ENCODE data around the gene L3MBTL4. TPM values are rescaled to one million over a fixed set of nuclear protein-coding genes. Genes with fewer than 3 reads are reported as not detected.
A peak's percentile ranks its signal among the peaks of the same experiment; 100 is the strongest.
"Not testable (repeated sequence)": the region's sequence is repeated elsewhere in the genome, so short reads cannot be mapped to it uniquely, and the experiment has no call there.

The L3MBTL4 gene
- total RNA-seq, 1 donor from 2014 or later: 10.9 TPM

DNA sequence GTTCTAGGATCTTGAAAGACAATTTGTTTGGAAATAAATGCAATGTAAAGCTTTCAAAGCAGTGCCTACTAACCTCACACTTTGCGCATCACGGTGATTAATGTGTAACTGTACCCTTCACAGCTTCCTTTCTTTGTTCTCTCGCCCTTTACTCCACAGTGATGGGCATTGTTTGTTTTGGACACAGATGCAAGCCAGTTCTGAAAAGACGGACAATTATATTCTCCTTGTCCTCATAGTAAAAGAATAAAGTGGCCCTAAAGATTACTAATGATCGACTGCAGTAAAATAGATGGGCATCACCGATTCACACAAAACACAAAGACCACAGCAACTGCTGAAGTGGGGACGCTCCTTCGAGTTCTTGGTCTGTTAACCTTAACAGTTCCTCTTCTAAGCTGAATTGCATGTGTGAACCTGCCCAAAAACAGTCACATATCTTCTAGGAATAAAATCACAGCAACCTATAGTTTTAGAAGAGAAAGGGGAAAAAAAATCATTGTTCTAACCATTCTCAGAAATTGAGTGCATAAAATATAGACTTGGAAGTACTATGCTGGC, 7.7 kb downstream of the L3MBTL4 start:
- peak; percentile 79 for ATAC-seq
- DNase-seq (ENCODE audit: low spot score): no peak

GRCh38 chr18:6406075-6406909, 8.4 kb downstream of the L3MBTL4 start:
- DNase-seq (ENCODE audit: low spot score) (no peak), ATAC-seq (peak; percentile 69)

- DNase-seq (ENCODE audit: low spot score): no peak
- no peak for ATAC-seq
Measured at GRCh38 chr18:6405237-6406074, 9.3 kb downstream of the L3MBTL4 start.

- DNase-seq (ENCODE audit: low spot score) (no peak), ATAC-seq (no peak)
Measured at GRCh38 chr18:6404834-6405233, 9.9 kb downstream of the L3MBTL4 start.

DNA sequence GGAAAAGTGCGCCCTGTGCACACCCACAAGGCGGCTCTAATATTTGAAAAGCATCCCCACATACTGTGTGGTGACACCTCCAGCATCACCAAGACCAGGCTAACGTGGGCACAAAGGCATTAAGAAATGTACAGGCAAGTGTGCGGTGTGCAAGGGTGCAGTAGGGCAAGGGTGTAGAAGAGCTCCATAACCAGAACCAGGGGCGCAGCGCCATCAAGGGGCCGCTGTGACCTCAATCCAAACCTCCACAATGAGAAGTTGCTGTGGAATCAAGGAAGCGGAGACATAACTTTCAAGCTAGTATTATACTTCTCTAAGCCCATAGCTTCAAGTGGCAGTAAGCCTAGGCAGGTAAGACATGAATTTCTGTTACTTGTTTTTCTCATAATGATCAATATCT, 13.0 kb downstream of the L3MBTL4 start:
- no peak for DNase-seq (ENCODE audit: low spot score)
- ATAC-seq: no peak

DNA sequence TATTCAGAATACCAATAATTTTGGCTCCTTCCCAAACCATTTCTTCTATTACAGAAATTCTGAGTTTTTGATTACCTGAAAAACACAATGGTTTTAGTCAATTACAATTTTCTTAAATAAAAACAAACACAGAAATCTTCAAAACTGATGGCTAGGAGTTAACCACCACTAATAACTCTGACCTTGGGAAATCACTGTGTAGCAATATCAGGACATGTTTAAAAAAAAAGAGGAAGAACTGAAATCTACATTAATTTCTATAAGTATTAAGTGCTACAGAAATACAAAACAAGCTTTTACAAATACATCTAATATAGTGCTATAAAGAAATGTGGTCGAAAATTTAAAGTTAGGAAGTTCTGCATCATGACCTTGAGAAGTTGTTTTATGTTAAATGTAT, 14.9 kb downstream of the L3MBTL4 start:
- DNase-seq (ENCODE audit: low spot score) (no peak), ATAC-seq (no peak)

DNA sequence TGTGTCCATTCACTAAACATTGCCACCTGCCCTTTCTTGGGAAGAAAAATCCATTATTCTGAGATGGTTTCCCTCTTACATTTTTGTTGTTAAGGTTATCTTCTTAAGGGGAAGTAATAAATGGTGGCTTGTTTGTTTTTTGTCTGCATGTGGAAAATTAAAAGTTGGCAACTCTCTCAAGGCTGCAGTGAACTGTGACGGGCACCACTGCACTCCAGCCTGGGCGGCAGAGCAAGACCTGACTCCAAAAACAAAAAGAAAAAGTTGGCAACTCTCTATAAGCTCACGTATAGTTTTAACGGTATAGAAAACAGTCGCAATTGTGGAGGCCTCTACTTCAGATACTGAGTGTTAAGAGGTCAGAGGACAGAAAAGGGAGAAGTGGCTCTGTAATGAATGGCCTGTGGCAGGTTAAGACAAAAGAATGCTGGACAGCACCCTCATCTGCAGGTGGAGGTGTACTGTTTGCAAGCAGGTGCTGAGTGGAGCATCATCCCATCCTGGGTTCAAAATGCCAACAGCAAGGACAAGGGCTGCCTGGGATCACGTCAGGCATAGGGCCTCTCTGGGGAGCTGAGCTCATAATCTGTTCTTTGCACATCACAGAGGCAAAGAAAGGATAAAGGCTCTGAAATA, 16.7 kb downstream of the L3MBTL4 start:
- DNase-seq (ENCODE audit: low spot score) (no peak), ATAC-seq (no peak)

DNA sequence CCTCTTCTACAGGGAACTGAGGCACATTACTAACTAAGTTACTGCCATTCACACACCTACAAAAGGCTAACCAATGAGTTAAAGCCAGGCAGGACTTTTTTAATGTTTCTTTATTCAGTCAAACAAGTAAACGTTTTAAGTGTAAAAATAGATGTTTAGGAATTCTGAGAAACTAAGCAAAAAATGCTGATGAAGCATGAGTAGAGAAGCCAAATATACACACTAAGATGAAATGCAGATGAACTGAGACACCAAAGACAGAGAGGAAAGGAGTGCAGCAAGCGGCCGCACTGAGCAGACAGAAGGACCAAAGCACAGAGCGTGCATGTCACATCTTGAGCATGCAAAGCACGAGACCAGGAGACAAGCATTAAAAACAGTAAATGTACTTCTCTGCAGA, 17.9 kb downstream of the L3MBTL4 start:
- no peak for DNase-seq (ENCODE audit: low spot score)
- ATAC-seq: no peak

DNA sequence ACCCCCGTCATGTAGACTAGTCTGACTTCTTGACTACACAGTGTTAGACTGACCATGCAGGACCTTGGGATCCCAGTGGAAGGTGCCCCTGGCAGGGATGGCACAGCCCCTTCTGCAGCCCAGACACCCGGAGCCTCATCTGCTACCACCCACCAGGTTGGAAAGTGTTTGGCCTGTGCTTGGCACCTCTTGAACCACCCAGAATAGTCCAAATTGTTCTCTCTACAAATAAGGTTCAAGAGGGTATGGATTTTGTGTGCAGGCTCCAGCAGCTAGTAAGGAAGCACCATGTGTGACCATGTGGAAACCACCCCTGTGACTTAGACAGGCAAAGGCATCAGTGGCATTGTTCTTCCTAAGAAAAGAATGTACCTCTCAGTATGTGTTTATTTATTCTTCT, 18.4 kb downstream of the L3MBTL4 start:
- ATAC-seq: no peak
- no peak for DNase-seq (ENCODE audit: low spot score)

DNA sequence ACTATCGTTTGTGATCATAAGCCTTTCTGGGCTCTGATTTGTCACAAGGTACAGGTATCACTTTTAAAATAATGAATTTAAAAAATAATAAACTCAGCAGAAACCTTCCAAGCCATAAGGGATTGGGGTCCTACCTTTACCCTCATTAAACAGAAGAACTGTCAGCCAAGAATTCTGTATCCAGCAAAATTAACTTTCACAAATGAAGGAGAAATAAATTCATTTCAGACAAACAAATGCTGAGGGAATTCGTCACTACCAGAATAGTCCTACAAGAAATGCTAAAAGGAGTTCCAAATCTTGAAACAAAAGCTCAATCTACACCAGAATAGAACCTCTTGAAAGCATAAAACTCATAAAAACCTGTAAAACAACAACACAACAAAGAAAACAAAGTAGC, 25.7 kb downstream of the L3MBTL4 start:
- ATAC-seq (no peak), DNase-seq (ENCODE audit: low spot score) (no peak)

DNA sequence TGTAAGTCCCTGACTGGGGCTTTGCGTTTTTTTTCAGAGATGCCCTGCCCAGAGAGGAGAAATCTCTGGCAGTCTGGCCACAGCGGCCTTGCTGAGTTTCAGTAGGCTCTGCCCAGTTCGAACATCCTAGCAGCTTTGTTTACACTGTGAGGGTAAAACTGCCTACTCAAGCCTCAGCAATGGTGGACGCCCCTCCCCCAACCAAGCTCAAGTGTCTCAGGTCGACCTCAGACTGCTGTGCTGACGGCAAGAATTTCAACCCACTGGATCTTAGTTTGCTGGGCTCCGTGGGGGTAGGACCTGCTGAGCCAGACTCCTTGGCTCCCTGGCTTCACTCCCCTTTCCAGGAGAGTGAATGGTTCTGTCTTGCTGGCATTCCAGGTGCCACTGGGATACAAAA, 31.7 kb downstream of the L3MBTL4 start:
- no peak for ATAC-seq
- DNase-seq (ENCODE audit: low spot score): no peak

- ATAC-seq: not testable (repeated sequence)
Measured at GRCh38 chr18:6377473-6377872, 37.2 kb downstream of the L3MBTL4 start.

DNA sequence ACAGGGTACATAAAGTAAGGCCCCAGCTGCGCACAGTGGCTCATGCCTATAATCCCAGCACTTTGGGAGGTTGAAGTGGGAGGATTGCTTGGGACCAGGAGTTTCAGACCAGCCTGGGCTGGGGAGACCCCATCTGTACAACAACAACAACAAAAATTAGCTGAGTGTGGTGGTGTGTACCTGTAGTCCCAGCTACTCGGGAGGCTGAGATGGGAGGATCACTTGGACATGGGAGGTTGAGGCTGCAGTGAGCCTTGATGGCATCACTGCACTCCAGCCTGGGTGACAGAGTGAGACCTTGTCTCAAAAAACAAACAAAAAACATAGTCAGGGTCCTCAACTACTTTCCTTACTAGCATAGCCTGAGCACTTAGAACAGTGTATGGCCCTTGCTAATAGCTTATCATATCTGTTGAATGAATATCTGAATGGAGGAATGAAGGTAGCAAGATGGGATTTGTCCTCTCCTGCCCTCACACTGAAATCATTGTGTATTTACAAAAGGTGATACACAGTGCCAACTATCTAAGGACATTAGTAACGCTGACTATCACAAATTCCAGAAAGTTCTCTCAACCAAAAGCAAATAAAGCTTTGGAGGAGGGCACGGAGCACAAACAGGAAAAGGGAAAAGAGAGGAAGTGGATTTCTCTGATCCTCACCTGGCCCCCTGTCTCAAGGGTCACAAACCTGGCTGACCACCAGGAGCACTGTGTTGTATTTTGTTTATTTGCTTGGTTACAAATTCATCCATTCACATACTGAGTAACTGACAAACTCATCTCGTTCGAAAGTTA, 38.1 kb downstream of the L3MBTL4 start:
- ATAC-seq: peak; percentile 72
- DNase-seq (ENCODE audit: low spot score): peak; percentile 62

More at GRCh38 chr18:6377473-6377872, 37.2 kb downstream of the L3MBTL4 start:
- not testable (repeated sequence) for DNase-seq (ENCODE audit: low spot score)

DNA sequence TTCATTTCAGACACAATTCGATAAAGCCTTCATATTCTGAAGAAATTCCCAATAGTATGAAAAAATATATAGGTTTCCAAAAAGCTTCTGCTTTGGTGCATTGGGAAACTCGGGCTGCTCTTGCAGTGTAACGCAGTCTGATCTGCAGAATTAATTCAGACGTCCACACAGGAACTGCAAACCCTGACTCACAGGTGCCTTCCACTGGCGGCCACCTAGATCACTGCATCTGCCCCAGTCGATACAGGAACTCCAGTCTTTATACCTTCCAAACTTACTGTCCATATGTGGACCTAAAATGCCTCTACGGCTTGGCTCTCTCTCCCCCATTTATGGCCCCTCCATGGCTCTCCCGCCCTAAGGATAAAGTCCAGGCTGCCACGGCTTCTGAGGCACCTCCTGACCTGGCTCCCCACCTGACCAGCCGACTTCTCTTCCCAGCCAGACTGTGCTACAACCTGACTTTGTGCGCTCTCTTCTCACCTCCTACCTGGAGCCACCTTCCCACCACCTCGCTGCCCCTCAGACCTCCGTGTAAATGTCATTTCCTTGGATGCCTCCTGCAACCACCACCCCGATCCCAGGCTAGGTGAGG, 39.7 kb downstream of the L3MBTL4 start:
- DNase-seq (ENCODE audit: low spot score) (peak; percentile 60), ATAC-seq (peak; percentile 60)

GRCh38 chr18:6374340-6374739, 40.4 kb downstream of the L3MBTL4 start:
- ATAC-seq (peak; percentile 7), DNase-seq (ENCODE audit: low spot score) (no peak)

- DNase-seq (ENCODE audit: low spot score) (no peak), ATAC-seq (no peak)
Measured at GRCh38 chr18:6373187-6373586, 41.5 kb downstream of the L3MBTL4 start.

DNA sequence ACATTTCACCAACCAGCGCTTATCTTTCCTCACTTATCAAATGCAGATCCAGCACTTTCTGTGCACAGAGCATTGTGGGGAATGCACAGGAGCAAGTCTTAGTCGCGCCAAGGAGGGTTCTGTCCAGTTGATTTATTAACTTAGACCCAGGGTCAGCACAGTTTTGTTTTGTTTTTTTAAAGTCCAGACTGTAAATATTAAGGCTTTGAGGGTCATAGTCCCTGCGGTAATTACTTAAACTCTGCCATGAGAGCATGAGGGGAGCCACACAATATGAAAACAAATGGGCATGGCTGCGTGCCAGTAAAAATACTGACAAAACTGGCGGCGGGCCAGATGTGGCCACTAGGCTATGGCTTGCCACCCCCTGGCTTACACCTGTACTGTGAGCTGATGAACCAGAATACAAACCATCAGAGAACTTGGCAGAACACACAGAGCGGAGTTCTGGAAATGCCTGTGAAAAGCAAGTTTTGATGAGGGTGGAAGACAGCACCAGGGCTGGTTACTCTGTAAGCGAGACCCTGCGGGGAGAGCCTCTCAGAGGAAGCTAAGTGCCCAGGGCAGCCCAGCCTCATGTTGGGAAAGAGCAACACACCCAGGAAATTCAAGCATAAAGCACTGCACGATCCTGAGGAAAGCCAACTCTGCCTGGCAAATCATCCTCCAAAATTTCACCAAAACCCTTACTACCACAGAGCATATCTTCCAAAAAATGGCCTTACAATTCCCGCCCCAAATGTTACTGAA, 43.6 kb downstream of the L3MBTL4 start:
- ATAC-seq (peak; percentile 70), DNase-seq (ENCODE audit: low spot score) (peak; percentile 91)

DNA sequence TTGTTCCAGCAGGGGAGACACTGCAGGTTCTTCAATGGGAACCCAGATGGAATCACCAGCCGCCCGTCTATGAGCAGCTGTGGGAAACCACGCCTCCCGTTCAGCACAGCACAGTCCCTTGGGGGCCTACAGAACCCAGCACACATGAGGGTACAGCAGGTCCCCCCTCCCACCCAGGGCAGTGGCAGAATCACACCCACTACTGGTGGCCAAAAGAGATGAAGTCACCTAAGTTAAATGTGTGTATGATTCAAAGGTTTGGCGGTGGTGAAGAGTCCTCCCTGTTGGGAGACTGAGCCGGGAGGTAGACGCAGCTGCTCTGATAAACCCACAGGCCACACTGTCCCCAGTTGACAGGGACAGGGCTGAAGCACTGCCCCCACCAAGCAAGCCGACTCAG, 44.3 kb downstream of the L3MBTL4 start:
- DNase-seq (ENCODE audit: low spot score): no peak
- ATAC-seq: peak; percentile 35

- ATAC-seq (no peak), DNase-seq (ENCODE audit: low spot score) (no peak)
Measured at GRCh38 chr18:6368017-6368416, 46.7 kb downstream of the L3MBTL4 start.

Measured in left lobe of liver (tissue), 2 donors.